OCI-LY7 (cell line): ENCODE results near the gene HIF3A.

Experiments used
- CTCF ChIP-seq: fragments of 200-600 bp; sonication (generic); conservative IDR thresholded peaks from 2 replicates; pipeline ENCODE4 v1.5.1; 2014; ENCODE audit warnings: mild to moderate bottlenecking, antibody characterized with exemption, low read length, moderate library complexity, mixed read lengths
- EZH2phosphoT487 ChIP-seq: fragments of 200-600 bp; sonication (generic); IDR thresholded peaks from 2 replicates; pipeline ENCODE4 v1.6.1; 2018; ENCODE audit warnings: low read depth, borderline replicate concordance, mild to moderate bottlenecking, mixed run types, antibody characterized with exemption, low read length, moderate library complexity, mixed read lengths

DNA sequence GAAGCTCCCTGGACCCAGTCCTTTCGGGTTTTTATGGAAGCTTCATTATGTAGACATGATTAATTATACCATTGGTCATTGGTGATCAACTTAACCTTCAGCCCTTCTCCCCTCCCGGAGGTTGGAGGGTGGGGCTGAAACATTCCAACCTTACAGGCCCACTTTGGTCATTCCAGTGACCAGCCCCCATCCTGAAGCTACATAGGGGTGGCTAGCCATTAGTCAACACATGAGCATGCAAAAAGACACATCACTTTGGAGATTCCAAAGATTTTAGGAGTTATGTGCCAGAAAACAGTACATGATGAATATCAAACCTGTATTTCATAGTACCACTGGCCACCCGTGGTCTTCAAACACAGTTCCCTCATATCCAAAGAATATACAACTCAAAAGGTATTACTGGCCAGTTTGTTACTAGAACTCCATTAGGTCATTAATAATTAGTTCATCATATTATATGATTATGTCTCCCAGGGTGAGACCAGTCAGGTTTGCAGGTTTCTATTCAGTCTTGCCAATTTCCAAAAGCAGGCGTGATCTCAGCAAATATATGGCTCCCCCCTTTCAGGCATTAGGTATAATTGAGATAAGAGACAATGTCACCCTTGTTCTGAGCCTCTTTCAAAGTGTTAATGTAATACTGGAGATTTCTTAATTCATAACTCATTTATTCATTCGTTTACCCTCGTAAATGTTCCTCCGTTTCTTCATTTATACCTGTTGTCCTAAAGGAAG lies 61.2 kb downstream of the HIF3A start:
- TF ChIP-seq CTCF (no peak), EZH2phosphoT487 (no peak)
